ENCODE results near the gene KIAA1328.

GRCh38 chr18:37272226-37272625, 443.3 kb downstream of the KIAA1328 start:
- TF ChIP-seq POLR2A (IDR thresholded peaks at IDR 0.05): no peak
- TF ChIP-seq, protein P1, sequence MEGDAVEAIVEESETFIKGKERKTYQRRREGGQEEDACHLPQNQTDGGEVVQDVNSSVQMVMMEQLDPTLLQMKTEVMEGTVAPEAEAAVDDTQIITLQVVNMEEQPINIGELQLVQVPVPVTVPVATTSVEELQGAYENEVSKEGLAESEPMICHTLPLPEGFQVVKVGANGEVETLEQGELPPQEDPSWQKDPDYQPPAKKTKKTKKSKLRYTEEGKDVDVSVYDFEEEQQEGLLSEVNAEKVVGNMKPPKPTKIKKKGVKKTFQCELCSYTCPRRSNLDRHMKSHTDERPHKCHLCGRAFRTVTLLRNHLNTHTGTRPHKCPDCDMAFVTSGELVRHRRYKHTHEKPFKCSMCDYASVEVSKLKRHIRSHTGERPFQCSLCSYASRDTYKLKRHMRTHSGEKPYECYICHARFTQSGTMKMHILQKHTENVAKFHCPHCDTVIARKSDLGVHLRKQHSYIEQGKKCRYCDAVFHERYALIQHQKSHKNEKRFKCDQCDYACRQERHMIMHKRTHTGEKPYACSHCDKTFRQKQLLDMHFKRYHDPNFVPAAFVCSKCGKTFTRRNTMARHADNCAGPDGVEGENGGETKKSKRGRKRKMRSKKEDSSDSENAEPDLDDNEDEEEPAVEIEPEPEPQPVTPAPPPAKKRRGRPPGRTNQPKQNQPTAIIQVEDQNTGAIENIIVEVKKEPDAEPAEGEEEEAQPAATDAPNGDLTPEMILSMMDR (IDR thresholded peaks at IDR 0.05): no peak
- no peak for TF ChIP-seq EP300 (IDR thresholded peaks at IDR 0.05)

Measured in tibial nerve (tissue), 4 donors.